Gastroesophageal sphincter (tissue), 4 donors: ENCODE data around the gene GABRA5. TPM values are rescaled to one million over a fixed set of nuclear protein-coding genes. Genes with fewer than 3 reads are reported as not detected.

Experiments used
- ATAC-seq: fragments of 150-250 bp; one replicate; pipeline ENCODE4 v1.9.1; 2016; ENCODE audit warnings: mild to moderate bottlenecking, moderate library complexity
- H3K27ac ChIP-seq, 4 donors: fragments of 200-600 bp; sonication (generic) in 3 of 4; 1 replicate in 3 of 4; 2 replicates in 1 of 4; pipeline ENCODE4 v1.5.1; 2016 to 2019
- H3K27me3 ChIP-seq: fragments of 200-600 bp; sonication (generic); one replicate; pipeline ENCODE4 v1.5.1; 2019
- H3K36me3 ChIP-seq, 2 donors: fragments of 200-600 bp; sonication (generic); one replicate each; pipeline ENCODE4 v1.5.1; 2019; ENCODE audit warnings: control low read depth in 1 of 2
- H3K4me1 ChIP-seq, 3 donors: fragments of 200-600 bp; sonication (generic); 1 replicate in 2 of 3; 2 replicates in 1 of 3; pipeline ENCODE4 v1.5.1; 2016 to 2019; ENCODE audit warnings: control low read depth in 2 of 3
- H3K4me3 ChIP-seq, 2 donors: fragments of 200-600 bp; sonication (generic); one replicate each; pipeline ENCODE4 v1.5.1; 2019; ENCODE audit warnings: mild to moderate bottlenecking in 1 of 2, moderate library complexity in 1 of 2
- H3K9me3 ChIP-seq, 3 donors: fragments of 200-600 bp; sonication (generic); one replicate each; pipeline ENCODE4 v1.5.1; 2017 to 2019; ENCODE audit warnings: control low read depth in 2 of 3
- EP300 ChIP-seq: sonication (generic); formaldehyde crosslinking; IDR thresholded peaks from one replicate; pipeline ENCODE4 v1.6.1; 2017; ENCODE audit warnings: antibody characterized with exemption, mild to moderate bottlenecking
- POLR2A ChIP-seq, 2 donors: fragments of 450-650 bp; IDR thresholded peaks; one replicate each; pipeline ENCODE4 v1.6.1; 2017; ENCODE audit warnings: antibody characterized with exemption in 2 of 2, mild to moderate bottlenecking in 2 of 2, moderate library complexity in 1 of 2
- POLR2AphosphoS5 ChIP-seq: sonication (generic); formaldehyde crosslinking; IDR thresholded peaks from one replicate; pipeline ENCODE4 v1.6.1; 2017; ENCODE audit warnings: antibody characterized with exemption
- WGBS, 2 donors: methylation state at CpG; one replicate each; pipeline ENCODE4 v1.1.5; 2018; ENCODE audit warnings: low coverage in 1 of 2; 5-methylcytosine and 5-hydroxymethylcytosine counted together
- total RNA-seq, 4 donors: library from RNA; depleted of rRNA; stranded (reverse); fragments of >200 nt; gene quantifications; one replicate each; pipeline ENCODE4 v1.1.0, GENCODE V29; 2016
- TF ChIP-seq, protein P1 (sequence below), 4 experiments: fragments of 200-600 bp in 2 of 4; fragments of 450-650 bp in 2 of 4; sonication (generic) in 1 of 4; IDR thresholded peaks; one replicate each; pipeline ENCODE4 v1.5.1; 2017 to 2019; ENCODE audit warnings: antibody characterized with exemption in 4 of 4, mild to moderate bottlenecking in 2 of 4, moderate library complexity in 2 of 4

Gene GABRA5
- total RNA-seq, 4 donors from 2014 or later, result 2.4 to 151 (median 33.7) TPM

- TF ChIP-seq POLR2AphosphoS5 (no peak), EP300 (no peak), POLR2A (IDR thresholded peaks at IDR 0.05) (no peak)
- TF ChIP-seq, protein P1, sequence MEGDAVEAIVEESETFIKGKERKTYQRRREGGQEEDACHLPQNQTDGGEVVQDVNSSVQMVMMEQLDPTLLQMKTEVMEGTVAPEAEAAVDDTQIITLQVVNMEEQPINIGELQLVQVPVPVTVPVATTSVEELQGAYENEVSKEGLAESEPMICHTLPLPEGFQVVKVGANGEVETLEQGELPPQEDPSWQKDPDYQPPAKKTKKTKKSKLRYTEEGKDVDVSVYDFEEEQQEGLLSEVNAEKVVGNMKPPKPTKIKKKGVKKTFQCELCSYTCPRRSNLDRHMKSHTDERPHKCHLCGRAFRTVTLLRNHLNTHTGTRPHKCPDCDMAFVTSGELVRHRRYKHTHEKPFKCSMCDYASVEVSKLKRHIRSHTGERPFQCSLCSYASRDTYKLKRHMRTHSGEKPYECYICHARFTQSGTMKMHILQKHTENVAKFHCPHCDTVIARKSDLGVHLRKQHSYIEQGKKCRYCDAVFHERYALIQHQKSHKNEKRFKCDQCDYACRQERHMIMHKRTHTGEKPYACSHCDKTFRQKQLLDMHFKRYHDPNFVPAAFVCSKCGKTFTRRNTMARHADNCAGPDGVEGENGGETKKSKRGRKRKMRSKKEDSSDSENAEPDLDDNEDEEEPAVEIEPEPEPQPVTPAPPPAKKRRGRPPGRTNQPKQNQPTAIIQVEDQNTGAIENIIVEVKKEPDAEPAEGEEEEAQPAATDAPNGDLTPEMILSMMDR (IDR thresholded peaks at IDR 0.05), result no peak
- Histone ChIP-seq H3K36me3 (no peaks in the 10 kb centered on the region), H3K27me3 (peaks cover 6% of the 10 kb centered on the region), H3K27ac (no peak overlapping the region), H3K4me3 (no peak overlapping the region), H3K9me3 (peaks cover 0 to 6% (median 0%) of the 10 kb centered on the region in 3 donors), H3K4me1 (no peaks in the 10 kb centered on the region)
- 74 to 89% methylated on average over 2 of the region's 2 CpGs for WGBS, 2 donors
- no peak for ATAC-seq
Observed at GRCh38 chr15:26852980-26853379, 13.9 kb upstream of the GABRA5 start.

GRCh38 chr15:26854435-26854834, 12.4 kb upstream of the GABRA5 start:
- no peak for ATAC-seq
- H3K36me3 ChIP-seq, result no peaks in the 10 kb centered on the region
- H3K9me3 ChIP-seq, result no peaks in the 10 kb centered on the region
- no peak for TF ChIP-seq EP300
- TF ChIP-seq POLR2A (IDR thresholded peaks at IDR 0.05), result no peak
- TF ChIP-seq POLR2AphosphoS5, result no peak
- TF ChIP-seq, protein P1 (IDR thresholded peaks at IDR 0.05), result no peak
- no peak overlapping the region for H3K27ac ChIP-seq
- H3K27me3 ChIP-seq, result peaks cover 9% of the 10 kb centered on the region
- H3K4me3 ChIP-seq, result no peak overlapping the region
- H3K4me1 ChIP-seq, result no peaks in the 10 kb centered on the region
- 41 to 49% methylated on average over 4 of the region's 4 CpGs for WGBS, 2 donors

DNA sequence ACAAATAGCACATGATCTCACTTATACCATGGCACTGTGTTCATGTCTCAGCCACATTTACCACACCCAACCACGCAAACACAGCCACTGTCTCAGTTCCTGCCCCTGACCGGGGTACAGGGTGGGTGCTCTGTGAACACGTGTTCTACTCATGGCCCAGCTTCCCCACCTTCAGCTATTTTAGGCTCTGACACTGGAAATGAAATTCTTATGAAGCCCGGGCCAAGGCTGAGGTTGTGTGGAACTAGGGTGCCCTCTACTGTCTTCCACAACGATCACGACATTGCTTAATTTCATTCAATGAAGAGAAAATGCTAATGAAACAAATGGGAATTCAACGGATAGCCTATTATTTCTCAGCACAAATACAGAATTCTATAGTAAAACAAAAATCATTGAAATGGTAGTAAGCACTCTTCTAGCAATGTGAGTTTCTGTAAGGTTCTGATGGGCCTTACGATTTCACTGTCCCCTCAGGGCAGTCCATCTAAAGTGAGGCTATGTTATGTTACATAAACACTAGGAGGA, 2.1 kb upstream of the GABRA5 start:
- Histone ChIP-seq H3K27me3 (peaks cover 36% of the 10 kb centered on the region), H3K27ac (no peak overlapping the region), H3K4me3 (no peak overlapping the region), H3K4me1 (peaks cover 0 to 30% (median 3%) of the 10 kb centered on the region in 3 donors), H3K36me3 (no peaks in the 10 kb centered on the region), H3K9me3 (no peaks in the 10 kb centered on the region)
- peak; percentile 40 for ATAC-seq
- TF ChIP-seq EP300 (no peak), POLR2AphosphoS5 (no peak), POLR2A (IDR thresholded peaks at IDR 0.05) (no peak)
- TF ChIP-seq, protein P1 (IDR thresholded peaks at IDR 0.05), result peak; percentile 31 to 77 (median 52)
- WGBS, 2 donors, result 6 to 9% methylated on average over 8 of the region's 8 CpGs

GRCh38 chr15:26867200-26868007, 542 bp downstream of the GABRA5 start:
- TF ChIP-seq POLR2A (IDR thresholded peaks at IDR 0.05), result no peak
- TF ChIP-seq EP300, result no peak
- TF ChIP-seq, protein P1 (IDR thresholded peaks at IDR 0.05), result no peak
- no peak for TF ChIP-seq POLR2AphosphoS5
- Histone ChIP-seq H3K27ac (peak overlapping the region in 3 of 4 donors; percentile 41 to 91 (median 81)), H3K9me3 (no peaks in the 10 kb centered on the region), H3K4me3 (peak overlapping the region; percentile 27 to 58), H3K27me3 (peaks cover 36% of the 10 kb centered on the region), H3K4me1 (peaks cover 0 to 45% (median 3%) of the 10 kb centered on the region in 3 donors), H3K36me3 (no peaks in the 10 kb centered on the region)
- WGBS, 2 donors, result no CpG with 5 or more reads among the region's 104 CpGs
- ATAC-seq, result peak; percentile 40
